ENCODE results near the gene PLEKHA1. TPM values are rescaled to one million over a fixed set of nuclear protein-coding genes. Genes with fewer than 3 reads are reported as not detected.

PLEKHA1 gene
- total RNA-seq, 1 experiment from 2014 or later, result 31.0 TPM

DNA sequence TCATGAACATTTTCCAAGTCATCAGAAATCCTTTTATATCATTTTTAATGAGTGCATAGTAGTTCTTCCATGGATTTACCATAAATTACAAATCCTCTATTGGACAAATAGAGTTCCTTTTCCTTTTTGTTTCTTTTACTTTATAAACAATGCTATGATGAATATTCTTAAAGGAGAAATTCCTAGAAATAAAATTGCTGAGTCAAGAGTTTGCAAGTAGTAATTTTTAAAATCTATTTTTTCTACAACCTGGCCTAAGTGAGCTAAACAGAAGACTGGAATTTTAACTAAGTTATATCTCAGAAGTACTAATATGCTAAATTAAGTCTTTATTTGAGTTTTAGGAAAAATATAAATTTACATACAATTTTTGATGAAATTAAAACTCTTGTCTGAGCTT lies 38.8 kb downstream of the PLEKHA1 start:
- no TSS peak for BruUV-seq (replicated peaks)
- no peak overlapping the region for H3K27ac Mint-ChIP-seq (ENCODE audit: unreplicated experiment)

DNA sequence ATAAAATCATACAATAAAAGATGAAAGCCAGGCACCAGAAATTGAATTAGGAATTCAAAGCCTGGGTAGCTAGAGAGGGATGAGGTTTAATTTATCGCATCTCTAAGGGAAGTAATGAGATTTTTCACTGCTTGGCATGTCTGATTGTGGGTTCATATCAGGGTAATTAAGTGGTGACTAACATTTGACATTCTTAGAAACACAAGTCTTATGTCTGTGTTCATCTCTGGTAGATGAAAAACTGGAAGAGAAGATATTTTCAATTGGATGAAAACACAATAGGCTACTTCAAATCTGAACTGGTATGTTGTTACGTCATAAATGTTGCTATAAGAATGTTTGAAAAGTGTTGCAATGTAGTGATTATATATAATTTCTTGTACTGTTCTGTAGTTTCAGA lies 43.2 kb downstream of the PLEKHA1 start:
- no peaks in the 10 kb centered on the region for H3K4me1 Mint-ChIP-seq (ENCODE audit: low read depth, unreplicated experiment)

More for the DNA sequence above, 38.8 kb downstream of the PLEKHA1 start:
- peaks cover 8% of the 10 kb centered on the region for H3K36me3 Mint-ChIP-seq (ENCODE audit: insufficient read depth, unreplicated experiment)
- TF ChIP-seq, protein P1, sequence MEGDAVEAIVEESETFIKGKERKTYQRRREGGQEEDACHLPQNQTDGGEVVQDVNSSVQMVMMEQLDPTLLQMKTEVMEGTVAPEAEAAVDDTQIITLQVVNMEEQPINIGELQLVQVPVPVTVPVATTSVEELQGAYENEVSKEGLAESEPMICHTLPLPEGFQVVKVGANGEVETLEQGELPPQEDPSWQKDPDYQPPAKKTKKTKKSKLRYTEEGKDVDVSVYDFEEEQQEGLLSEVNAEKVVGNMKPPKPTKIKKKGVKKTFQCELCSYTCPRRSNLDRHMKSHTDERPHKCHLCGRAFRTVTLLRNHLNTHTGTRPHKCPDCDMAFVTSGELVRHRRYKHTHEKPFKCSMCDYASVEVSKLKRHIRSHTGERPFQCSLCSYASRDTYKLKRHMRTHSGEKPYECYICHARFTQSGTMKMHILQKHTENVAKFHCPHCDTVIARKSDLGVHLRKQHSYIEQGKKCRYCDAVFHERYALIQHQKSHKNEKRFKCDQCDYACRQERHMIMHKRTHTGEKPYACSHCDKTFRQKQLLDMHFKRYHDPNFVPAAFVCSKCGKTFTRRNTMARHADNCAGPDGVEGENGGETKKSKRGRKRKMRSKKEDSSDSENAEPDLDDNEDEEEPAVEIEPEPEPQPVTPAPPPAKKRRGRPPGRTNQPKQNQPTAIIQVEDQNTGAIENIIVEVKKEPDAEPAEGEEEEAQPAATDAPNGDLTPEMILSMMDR (IDR thresholded peaks at IDR 0.05; ENCODE audit: unreplicated experiment), result no peak
- no peaks in the 10 kb centered on the region for H3K4me1 Mint-ChIP-seq (ENCODE audit: low read depth, unreplicated experiment)
- intact Hi-C loops (cut with micrococcal nuclease; ENCODE audit: unreplicated experiment), result no loop called here
- no peaks in the 10 kb centered on the region for H3K27me3 Mint-ChIP-seq (ENCODE audit: unreplicated experiment)
- no peak for DNase-seq
- H3K9me3 Mint-ChIP-seq (ENCODE audit: low read depth, unreplicated experiment), result no peaks in the 10 kb centered on the region
- CTCF ChIA-PET, result interaction anchor here (1.2 kb wide), 1 partner anchor 115 kb away, joined by 3 read pairs; no protein-coding TSS in a partner anchor
- H3K4me3 Mint-ChIP-seq (ENCODE audit: low read depth, unreplicated experiment), result no peak overlapping the region

DNA sequence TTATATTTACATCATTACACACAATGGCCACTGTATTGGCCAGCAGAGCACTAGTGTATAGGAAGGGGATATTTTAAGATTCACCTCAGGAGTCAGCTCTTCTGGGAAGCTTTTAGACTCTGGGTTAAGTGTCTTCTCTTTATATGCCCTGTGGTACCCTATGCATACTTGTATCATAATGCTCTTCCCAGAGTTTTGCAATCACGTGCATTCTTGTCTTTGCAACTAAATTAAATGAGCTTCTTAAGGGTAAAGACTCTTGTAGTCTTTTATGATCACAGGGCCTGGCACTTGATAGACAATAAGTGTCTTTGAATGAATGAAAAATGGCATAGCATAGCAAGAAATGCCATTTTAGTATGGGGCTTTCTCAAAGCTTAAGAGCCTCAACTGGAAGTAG lies 44.5 kb downstream of the PLEKHA1 start:
- Mint-ChIP-seq H3K4me1 (ENCODE audit: low read depth, unreplicated experiment) (no peaks in the 10 kb centered on the region), H3K27ac (ENCODE audit: unreplicated experiment) (no peak overlapping the region), H3K36me3 (ENCODE audit: insufficient read depth, unreplicated experiment) (peaks cover 4% of the 10 kb centered on the region), H3K9me3 (ENCODE audit: low read depth, unreplicated experiment) (no peaks in the 10 kb centered on the region), H3K27me3 (ENCODE audit: unreplicated experiment) (no peaks in the 10 kb centered on the region), H3K4me3 (ENCODE audit: low read depth, unreplicated experiment) (no peak overlapping the region)
- DNase-seq, result no peak
- CTCF ChIA-PET, result interaction anchor here (0.9 kb wide), 1 partner anchor 120 kb away, joined by 3 read pairs; no protein-coding TSS in a partner anchor
- intact Hi-C loops (cut with micrococcal nuclease; ENCODE audit: unreplicated experiment), result no loop called here
- BruUV-seq (replicated peaks), result no TSS peak
- TF ChIP-seq, protein P1 (IDR thresholded peaks at IDR 0.05; ENCODE audit: unreplicated experiment), result no peak

More for the DNA sequence above, 43.2 kb downstream of the PLEKHA1 start:
- Mint-ChIP-seq H3K27me3 (ENCODE audit: unreplicated experiment) (no peaks in the 10 kb centered on the region), H3K36me3 (ENCODE audit: insufficient read depth, unreplicated experiment) (peaks cover 8% of the 10 kb centered on the region), H3K9me3 (ENCODE audit: low read depth, unreplicated experiment) (no peaks in the 10 kb centered on the region), H3K27ac (ENCODE audit: unreplicated experiment) (no peak overlapping the region), H3K4me3 (ENCODE audit: low read depth, unreplicated experiment) (no peak overlapping the region)
- intact Hi-C loops (cut with micrococcal nuclease; ENCODE audit: unreplicated experiment), result no loop called here
- DNase-seq, result no peak
- CTCF ChIA-PET, result no interaction called here
- BruUV-seq (replicated peaks), result no TSS peak
- TF ChIP-seq, protein P1 (IDR thresholded peaks at IDR 0.05; ENCODE audit: unreplicated experiment), result no peak

DNA sequence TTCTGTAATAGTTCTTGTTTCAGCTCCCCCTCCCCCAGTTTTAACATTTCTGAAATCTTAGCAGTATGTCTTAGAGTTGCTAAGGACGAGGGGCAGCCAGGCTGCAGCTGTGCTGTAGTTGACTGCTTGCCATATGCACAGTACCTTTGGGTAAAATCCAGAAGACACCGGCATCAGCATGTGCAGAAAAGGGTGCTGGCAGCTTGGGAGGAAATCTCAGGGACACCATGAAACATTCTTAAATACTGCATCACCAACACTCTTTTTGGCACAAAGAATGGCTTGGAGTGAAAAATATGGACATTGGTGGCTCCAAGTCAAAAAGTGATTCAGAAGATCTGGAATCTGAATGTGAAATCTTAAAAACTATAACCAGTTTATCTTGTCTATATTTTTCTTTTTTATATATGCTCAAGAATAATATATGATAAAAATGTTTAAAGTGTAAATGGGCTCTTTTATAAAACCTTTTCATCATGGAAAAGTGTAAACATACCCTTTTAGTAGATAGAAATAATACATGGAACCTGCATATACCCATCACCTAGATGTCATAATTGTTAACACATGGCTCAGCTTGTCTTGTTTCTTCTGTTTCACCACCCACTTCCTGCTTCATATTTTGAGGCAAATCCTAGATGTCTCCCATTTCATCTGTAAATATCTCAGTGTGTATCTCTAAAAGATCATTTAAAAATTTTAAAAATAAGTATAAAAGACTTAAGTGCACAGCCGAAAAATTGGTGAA lies 45.5 kb downstream of the PLEKHA1 start:
- Mint-ChIP-seq H3K36me3 (ENCODE audit: insufficient read depth, unreplicated experiment) (no peaks in the 10 kb centered on the region), H3K4me3 (ENCODE audit: low read depth, unreplicated experiment) (no peak overlapping the region), H3K27me3 (ENCODE audit: unreplicated experiment) (no peaks in the 10 kb centered on the region), H3K27ac (ENCODE audit: unreplicated experiment) (no peak overlapping the region), H3K9me3 (ENCODE audit: low read depth, unreplicated experiment) (no peaks in the 10 kb centered on the region), H3K4me1 (ENCODE audit: low read depth, unreplicated experiment) (no peaks in the 10 kb centered on the region)
- intact Hi-C loops (cut with micrococcal nuclease; ENCODE audit: unreplicated experiment), result no loop called here
- TF ChIP-seq, protein P1 (IDR thresholded peaks at IDR 0.05; ENCODE audit: unreplicated experiment), result no peak
- CTCF ChIA-PET, result interaction anchor here (0.9 kb wide), 1 partner anchor 121 kb away, joined by 3 read pairs; no protein-coding TSS in a partner anchor
- BruUV-seq (replicated peaks), result no TSS peak
- DNase-seq, result no peak

Measured in Calu3 (cell line).